PC-9 (cell line): ENCODE results near the gene NELL1. TPM values are rescaled to one million over a fixed set of nuclear protein-coding genes. Genes with fewer than 3 reads are reported as not detected.

ENCODE experiments used
- BruUV-seq: library from RNA; stranded (reverse); fragments of 400-500 nt; replicated peaks from 2 replicates; lab custom pipeline; 2021; lab: Mats Ljungman, UMichigan
- CTCF ChIA-PET: fragments of 300-600 bp; sonication (Branson Sonifier 250); formaldehyde crosslinking; loops from one replicate; lab custom pipeline; 2022; ENCODE audit warnings: antibody characterized with exemption; lab: Charles Lee
- POLR2A ChIA-PET: fragments of 300-600 bp; sonication (Branson Sonifier 250); formaldehyde crosslinking; loops from one replicate; lab custom pipeline; 2022; ENCODE audit warnings: antibody characterized with exemption; ENCODE audit not compliant: unreplicated experiment; lab: Charles Lee
- DNase-seq, 2 experiments: peaks; one replicate each; pipeline versions ENCODE4 v3.0.0 to v3.0.0-alpha.2; 2015 to 2022; ENCODE audit warnings: mixed read lengths in 1 of 2
- H2AFZ ChIP-seq: fragments of 200-600 bp; sonication (generic); 2 replicates; pipeline ENCODE4 v1.8.1; 2017; ENCODE audit warnings: antibody characterized with exemption
- H3F3A ChIP-seq: fragments of 200-600 bp; sonication (generic); 2 replicates; pipeline ENCODE4 v1.8.1; 2017; ENCODE audit warnings: antibody characterized with exemption, mild to moderate bottlenecking, low read depth; ENCODE audit not compliant: insufficient read depth
- H3K27ac ChIP-seq: fragments of 200-600 bp; sonication (generic); 2 replicates; pipeline ENCODE4 v1.6.1; 2016; ENCODE audit warnings: mixed run types
- H3K27me3 ChIP-seq: fragments of 200-600 bp; sonication (generic); 2 replicates; pipeline ENCODE4 v1.6.1; 2016; ENCODE audit warnings: low read depth, mixed run types; ENCODE audit not compliant: insufficient read depth
- H3K36me3 ChIP-seq: fragments of 200-600 bp; sonication (generic); 2 replicates; pipeline ENCODE4 v1.6.1; 2016; ENCODE audit warnings: low read depth, mixed run types
- H3K4me1 ChIP-seq: fragments of 200-600 bp; sonication (generic); replicated peaks from 2 replicates; pipeline ENCODE4 v1.6.1; 2016; ENCODE audit warnings: mixed run types; ENCODE audit not compliant: insufficient read depth
- H3K4me2 ChIP-seq: fragments of 200-600 bp; sonication (generic); 2 replicates; pipeline ENCODE4 v1.6.1; 2017; ENCODE audit warnings: mixed run types
- H3K4me3 ChIP-seq: fragments of 200-600 bp; sonication (generic); 2 replicates; pipeline ENCODE4 v1.6.1; 2016; ENCODE audit warnings: mixed run types
- H3K79me2 ChIP-seq: fragments of 200-600 bp; sonication (generic); 2 replicates; pipeline ENCODE4 v1.6.1; 2017; ENCODE audit warnings: low read depth, mixed run types
- H3K9me2 ChIP-seq: fragments of 200-600 bp; sonication (generic); 2 replicates; pipeline ENCODE4 v1.8.1; 2017; ENCODE audit warnings: mild to moderate bottlenecking; ENCODE audit not compliant: insufficient read depth
- H3K9me3 ChIP-seq: fragments of 200-600 bp; sonication (generic); 2 replicates; pipeline ENCODE4 v1.8.1; 2016; ENCODE audit warnings: low read depth; ENCODE audit not compliant: insufficient read depth
- H4K20me1 ChIP-seq: fragments of 200-600 bp; sonication (generic); 2 replicates; pipeline ENCODE4 v1.8.1; 2017; ENCODE audit not compliant: insufficient read depth
- EZH2 ChIP-seq: fragments of 200-600 bp; sonication (generic); IDR thresholded peaks from 2 replicates; pipeline ENCODE4 v1.8.0; 2017; ENCODE audit warnings: antibody characterized with exemption, low read depth
- intact Hi-C: fragments of 100-400 bp; cut with micrococcal nuclease; formaldehyde crosslinking; loops from one replicate; pipeline ENCODE4 v1.10.0; 2022; ENCODE audit not compliant: unreplicated experiment
- total RNA-seq: library from RNA; stranded (reverse); gene quantifications from 2 replicates; pipeline ENCODE4 v1.2.3, GENCODE V29; 2021
- TF ChIP-seq, protein P1 (sequence below): fragments of 200-600 bp; sonication (generic); conservative IDR thresholded peaks from 2 replicates; pipeline ENCODE4 v1.6.1; 2017; ENCODE audit warnings: mixed run types, antibody characterized with exemption, mild to moderate bottlenecking, moderate library complexity

NELL1 gene
- total RNA-seq, 1 experiment from 2014 or later = not detected

DNA sequence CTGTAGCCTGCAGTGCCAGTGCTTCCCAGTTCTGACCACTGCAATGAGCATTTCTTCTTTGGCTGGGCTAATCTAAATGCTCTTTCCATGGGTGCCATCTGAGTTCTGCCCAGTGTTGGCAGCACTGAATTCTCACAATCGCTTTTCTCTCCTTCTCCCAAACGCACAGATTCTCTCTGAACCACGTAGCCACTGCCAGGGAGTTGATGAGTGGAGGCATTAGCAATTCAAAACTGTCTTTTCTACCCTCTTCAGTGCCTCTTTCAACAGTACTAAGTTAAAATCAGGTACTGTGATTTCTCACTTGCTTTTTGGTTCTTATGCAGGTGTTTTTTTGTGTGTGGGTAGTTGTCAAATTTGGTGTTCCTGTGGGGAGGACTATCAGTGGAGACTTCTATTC is 778.5 kb downstream of the NELL1 start:
- intact Hi-C loops = no loop called here
- no peaks in the 10 kb centered on the region for H3K36me3 ChIP-seq
- no TSS peak for BruUV-seq
- no peak for TF ChIP-seq EZH2
- TF ChIP-seq, protein P1, sequence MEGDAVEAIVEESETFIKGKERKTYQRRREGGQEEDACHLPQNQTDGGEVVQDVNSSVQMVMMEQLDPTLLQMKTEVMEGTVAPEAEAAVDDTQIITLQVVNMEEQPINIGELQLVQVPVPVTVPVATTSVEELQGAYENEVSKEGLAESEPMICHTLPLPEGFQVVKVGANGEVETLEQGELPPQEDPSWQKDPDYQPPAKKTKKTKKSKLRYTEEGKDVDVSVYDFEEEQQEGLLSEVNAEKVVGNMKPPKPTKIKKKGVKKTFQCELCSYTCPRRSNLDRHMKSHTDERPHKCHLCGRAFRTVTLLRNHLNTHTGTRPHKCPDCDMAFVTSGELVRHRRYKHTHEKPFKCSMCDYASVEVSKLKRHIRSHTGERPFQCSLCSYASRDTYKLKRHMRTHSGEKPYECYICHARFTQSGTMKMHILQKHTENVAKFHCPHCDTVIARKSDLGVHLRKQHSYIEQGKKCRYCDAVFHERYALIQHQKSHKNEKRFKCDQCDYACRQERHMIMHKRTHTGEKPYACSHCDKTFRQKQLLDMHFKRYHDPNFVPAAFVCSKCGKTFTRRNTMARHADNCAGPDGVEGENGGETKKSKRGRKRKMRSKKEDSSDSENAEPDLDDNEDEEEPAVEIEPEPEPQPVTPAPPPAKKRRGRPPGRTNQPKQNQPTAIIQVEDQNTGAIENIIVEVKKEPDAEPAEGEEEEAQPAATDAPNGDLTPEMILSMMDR = no peak
- H3K9me3 ChIP-seq = no peaks in the 10 kb centered on the region
- DNase-seq = no peak
- no peaks in the 10 kb centered on the region for H3K4me1 ChIP-seq
- no peak overlapping the region for H3K27ac ChIP-seq
- H3K27me3 ChIP-seq = no peaks in the 10 kb centered on the region
- no peaks in the 10 kb centered on the region for H4K20me1 ChIP-seq
- no peaks in the 10 kb centered on the region for H3F3A ChIP-seq
- H2AFZ ChIP-seq = no peak overlapping the region
- no peaks in the 10 kb centered on the region; the same call in 1 of the 2 replicates for H3K9me2 ChIP-seq
- POLR2A ChIA-PET = no interaction called here
- H3K4me3 ChIP-seq = no peak overlapping the region
- no peak overlapping the region for H3K4me2 ChIP-seq
- no peaks in the 10 kb centered on the region for H3K79me2 ChIP-seq
- CTCF ChIA-PET = no interaction called here

DNA sequence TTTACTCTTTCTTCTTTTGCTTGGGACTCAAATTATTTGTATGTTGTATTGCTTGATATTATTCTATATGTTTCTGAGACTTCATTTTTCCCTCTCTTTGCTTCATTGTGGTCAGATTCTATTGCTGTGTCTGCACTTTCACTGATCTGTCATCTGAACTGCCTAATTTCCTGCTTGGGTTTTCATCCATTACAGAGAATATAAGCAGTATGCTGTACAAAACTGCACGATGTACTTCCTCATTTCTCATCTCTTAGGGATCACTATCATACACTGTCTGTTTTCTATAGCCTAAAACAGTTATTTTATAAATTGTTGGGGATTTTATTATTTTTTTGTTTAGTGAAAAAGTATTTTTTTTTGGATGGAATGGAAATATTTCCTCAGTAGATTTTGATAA is 786.8 kb downstream of the NELL1 start:
- Histone ChIP-seq H3K27ac (no peak overlapping the region), H3K4me3 (no peak overlapping the region), H3F3A (no peaks in the 10 kb centered on the region), H3K79me2 (no peaks in the 10 kb centered on the region), H3K9me2 (no peaks in the 10 kb centered on the region), H3K9me3 (no peaks in the 10 kb centered on the region), H3K4me2 (no peak overlapping the region), H3K4me1 (no peaks in the 10 kb centered on the region), H3K27me3 (no peaks in the 10 kb centered on the region), H4K20me1 (no peaks in the 10 kb centered on the region), H3K36me3 (no peaks in the 10 kb centered on the region), H2AFZ (no peak overlapping the region)
- DNase-seq = no peak
- BruUV-seq = no TSS peak
- no peak for TF ChIP-seq EZH2
- TF ChIP-seq, protein P1 = no peak
- CTCF ChIA-PET = no interaction called here
- POLR2A ChIA-PET = no interaction called here
- intact Hi-C loops = no loop called here

DNA sequence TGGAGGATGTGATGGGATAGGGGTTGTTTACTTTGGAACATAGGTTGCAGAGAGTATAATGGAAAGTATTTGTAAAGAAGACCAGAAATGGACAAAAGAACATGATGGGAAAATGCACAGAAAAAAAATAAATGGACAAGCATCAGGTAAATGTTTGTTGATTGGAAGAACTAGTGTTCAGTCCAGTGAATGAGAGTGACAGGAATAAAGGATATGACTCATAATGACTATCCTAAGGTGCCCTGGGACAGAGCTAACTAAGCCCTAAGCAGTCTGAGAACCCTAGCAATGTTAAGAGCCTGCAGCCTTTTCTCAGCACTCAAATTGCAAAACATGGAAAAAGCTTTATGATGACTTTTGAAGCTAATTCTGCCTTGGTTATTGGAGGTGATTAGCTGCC is 790.7 kb downstream of the NELL1 start:
- no peak overlapping the region for H3K27ac ChIP-seq
- no peak for DNase-seq
- H3K79me2 ChIP-seq = no peaks in the 10 kb centered on the region
- ChIA-PET POLR2A (no interaction called here), CTCF (no interaction called here)
- no peaks in the 10 kb centered on the region for H3F3A ChIP-seq
- H3K4me2 ChIP-seq = no peak overlapping the region
- no peak overlapping the region for H2AFZ ChIP-seq
- H3K9me3 ChIP-seq = no peaks in the 10 kb centered on the region
- no peaks in the 10 kb centered on the region for H3K4me1 ChIP-seq
- no peaks in the 10 kb centered on the region for H3K9me2 ChIP-seq
- H4K20me1 ChIP-seq = no peaks in the 10 kb centered on the region
- intact Hi-C loops = no loop called here
- H3K36me3 ChIP-seq = no peaks in the 10 kb centered on the region
- no peak overlapping the region for H3K4me3 ChIP-seq
- no TSS peak for BruUV-seq
- no peaks in the 10 kb centered on the region for H3K27me3 ChIP-seq
- TF ChIP-seq, protein P1 = no peak
- no peak for TF ChIP-seq EZH2
